Measurements from ENCODE around the gene LRRC8B.
"Not testable (repeated sequence)": the region's sequence is repeated elsewhere in the genome, so short reads cannot be mapped to it uniquely, and the experiment has no call there.

LRRC8B gene

GRCh38 chr1:89609781-89610456, 85.3 kb downstream of the LRRC8B start:
- FAIRE-seq: no peak

DNA sequence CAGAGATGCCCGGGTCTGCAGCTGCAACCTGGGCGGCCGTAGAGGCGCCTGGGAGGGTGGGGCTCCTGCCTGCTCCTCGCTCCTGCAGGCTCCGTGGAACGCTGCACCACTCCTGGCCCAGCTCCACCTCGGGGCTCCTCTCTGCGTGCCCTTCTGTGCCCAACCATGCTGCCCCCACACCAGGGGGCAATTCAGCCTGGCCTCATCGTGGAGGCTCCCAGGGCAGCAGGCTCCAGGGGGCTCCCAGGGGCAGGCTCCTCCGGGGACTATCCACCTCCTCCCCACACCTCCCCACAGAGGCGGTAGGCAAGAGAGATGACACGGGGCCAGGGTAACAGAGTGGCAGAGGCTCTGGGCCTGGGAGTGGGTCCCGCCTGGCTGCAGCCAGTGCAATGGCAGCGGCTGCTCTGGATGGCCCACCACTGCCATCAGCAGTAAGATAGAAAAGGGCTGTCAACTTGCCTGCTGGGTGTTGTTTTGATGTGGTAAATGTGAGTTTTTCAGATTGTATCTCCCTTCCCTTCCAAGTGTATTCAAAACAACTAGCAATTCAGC, 85.9 kb downstream of the LRRC8B start:
- FAIRE-seq: no peak

DNA sequence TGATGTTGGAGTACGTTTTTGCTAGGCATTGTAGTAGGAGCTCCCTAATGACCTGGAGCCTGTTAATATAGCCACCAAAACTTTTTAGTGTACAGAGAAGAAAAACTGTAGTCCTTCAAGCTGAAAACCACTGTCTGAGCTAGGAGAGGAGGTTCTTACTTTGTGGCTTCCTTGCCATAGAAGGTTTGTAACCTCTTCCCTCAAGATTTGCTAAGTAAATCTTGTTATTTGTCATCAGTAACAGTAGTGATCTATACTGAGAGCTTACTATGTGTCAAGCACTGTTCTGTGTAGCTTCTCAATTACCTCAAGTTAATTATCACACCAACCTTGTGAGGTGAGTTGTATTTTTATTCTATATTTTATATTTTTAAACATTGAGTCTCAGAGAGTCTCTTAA, 87.1 kb downstream of the LRRC8B start:
- no peak for FAIRE-seq

GRCh38 chr1:89613928-89614327, 89.3 kb downstream of the LRRC8B start:
- no peak for FAIRE-seq

GRCh38 chr1:89615676-89616598, 91.3 kb downstream of the LRRC8B start:
- no peak for FAIRE-seq

- no peak for FAIRE-seq
Measured at GRCh38 chr1:89616844-89617627, 92.4 kb downstream of the LRRC8B start.

- no peak for FAIRE-seq
Measured at GRCh38 chr1:89620664-89621063, 96.0 kb downstream of the LRRC8B start.

DNA sequence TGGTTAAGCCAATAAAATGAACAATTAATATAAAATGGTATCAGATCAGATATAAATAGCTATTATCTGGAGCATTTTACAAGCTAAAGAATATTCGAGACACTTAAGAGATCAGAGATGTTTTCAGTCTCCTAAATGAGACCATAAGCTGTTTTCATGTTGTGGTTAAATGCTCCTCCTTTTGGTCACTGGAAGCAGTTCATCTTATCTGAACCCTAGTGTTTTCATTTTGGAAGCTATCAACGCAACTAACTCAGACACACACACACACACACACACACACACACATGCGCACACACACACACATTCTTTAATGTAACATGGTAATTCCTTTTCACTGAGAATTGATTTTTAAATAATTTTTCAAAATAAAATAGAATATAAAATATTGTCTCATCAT, 98.3 kb downstream of the LRRC8B start:
- FAIRE-seq: no peak

DNA sequence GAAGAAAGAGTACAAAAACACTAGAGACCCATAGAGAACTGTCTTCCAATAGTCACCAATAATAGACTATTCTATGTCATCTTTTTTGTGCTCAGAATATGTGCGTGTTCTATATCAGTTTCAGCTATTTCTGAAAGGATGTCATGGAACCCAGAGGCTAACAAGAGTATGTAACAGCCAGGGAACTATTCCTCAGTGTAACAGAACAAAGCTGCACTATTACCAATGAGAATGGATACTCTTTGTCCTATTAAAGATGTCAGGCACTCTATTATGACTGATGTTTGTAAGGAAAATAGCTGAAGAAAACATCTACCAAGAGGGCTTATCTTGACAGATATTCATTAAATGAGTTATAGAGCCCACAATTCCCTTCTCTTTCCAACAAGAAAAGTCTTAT, 99.7 kb downstream of the LRRC8B start:
- no peak for FAIRE-seq

DNA sequence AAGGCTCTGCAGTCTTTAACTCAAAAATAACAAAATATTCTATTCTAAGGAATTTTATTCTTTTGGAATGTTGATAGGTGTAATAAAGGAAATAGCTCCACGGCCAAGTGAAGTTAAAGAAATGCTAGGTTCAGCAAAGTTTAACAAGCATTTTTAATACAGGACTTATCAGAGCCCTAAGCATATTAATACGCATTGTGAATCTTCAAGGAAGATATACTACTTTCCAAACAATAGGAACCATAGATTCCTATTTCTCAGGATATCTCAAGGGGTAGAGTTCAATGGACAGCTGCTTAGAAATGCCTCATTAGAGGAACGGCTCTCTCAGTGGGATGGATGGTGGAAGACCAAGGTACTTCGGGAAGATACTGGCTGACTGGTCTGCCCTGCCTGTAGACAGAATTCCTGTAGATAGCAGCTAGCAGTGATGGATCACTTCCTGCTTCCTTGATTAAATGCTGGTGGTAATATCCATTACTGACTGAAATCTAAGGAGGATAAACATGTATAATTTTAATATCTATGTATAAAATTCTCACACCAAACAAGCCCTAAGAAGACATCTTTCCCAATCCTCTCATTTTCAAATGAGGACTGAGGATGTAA, 100.2 kb downstream of the LRRC8B start:
- FAIRE-seq: no peak

GRCh38 chr1:89627596-89627962, 103.0 kb downstream of the LRRC8B start:
- FAIRE-seq: no peak

- FAIRE-seq: no peak
Measured at GRCh38 chr1:89629146-89629545, 104.5 kb downstream of the LRRC8B start.

DNA sequence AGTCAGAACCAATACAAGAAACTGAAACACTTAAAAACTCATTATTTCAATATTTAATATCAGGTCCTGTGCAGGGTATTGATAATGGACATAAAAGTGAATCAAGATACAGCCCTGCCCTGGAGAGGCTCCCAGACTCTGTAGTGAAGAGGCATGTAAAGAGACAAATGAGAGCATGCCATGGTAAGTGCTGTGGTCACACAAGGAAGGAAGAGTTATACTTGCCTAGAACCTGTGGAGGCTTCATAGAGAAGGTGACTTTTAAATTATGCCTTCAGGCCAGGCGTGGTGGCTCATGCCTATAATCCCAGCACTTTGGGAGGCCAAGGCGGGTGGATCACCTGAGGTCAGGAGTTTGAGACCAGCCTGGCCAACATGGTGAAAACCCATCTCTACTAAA, 105.0 kb downstream of the LRRC8B start:
- FAIRE-seq: not testable (repeated sequence)

DNA sequence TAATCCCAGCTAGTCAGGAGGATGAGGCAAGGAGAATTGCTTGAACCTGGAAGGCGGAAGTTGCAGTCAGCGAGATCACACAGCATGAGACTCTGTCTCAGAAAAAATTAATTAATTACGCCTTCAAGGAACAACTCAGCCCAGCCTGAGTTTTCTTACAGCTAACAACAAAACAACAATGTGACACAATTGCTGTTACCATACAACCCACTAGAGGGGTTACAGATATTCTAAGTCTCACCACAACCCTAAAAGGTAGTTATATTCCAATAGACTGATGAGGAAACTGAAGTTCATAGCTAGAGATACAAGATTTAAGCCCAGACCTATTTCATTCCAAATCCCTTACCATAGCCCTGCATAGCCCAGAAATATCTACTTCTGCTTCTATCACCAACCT, 105.4 kb downstream of the LRRC8B start:
- FAIRE-seq: no peak

DNA sequence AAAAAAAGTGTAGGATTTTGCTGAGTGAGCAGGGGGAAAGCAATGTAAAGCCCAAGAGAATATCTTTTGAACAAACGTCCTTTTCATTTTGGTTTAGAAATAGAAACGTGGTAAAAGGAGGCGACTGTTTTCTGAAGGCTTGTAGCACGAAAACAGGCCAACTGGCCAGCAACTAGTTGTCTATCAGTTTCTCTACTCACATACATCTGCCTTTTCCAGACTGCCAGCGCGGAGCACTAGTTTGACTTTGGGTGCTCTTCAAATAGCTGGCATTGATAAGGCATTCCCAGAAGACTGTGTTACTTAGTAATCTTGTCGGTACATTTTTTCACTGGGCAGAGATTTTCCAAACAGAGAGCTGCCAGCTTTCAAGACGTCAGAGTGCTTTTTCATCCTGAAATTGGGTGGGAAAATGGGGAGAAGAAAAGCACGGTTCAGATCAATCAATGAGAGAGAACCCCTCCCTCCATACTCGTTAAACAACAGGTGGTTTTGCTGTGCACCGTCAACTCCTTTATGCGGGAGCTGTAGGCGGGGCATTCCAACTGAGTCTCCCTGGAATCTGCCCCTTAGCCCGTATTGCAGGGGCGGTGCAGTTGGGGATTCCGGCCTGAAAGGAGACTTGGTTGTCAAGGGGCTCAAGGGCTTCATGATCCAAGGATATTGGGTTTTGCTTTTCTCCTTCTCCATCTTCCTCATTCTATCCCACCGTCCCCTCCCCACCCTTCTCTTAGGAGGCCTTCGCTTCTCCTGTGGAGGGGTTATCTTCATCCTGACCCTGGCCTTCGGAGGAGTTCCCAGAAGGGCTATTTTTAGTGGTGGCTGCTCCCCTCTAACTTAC, 107.4 kb downstream of the LRRC8B start:
- no peak for FAIRE-seq

DNA sequence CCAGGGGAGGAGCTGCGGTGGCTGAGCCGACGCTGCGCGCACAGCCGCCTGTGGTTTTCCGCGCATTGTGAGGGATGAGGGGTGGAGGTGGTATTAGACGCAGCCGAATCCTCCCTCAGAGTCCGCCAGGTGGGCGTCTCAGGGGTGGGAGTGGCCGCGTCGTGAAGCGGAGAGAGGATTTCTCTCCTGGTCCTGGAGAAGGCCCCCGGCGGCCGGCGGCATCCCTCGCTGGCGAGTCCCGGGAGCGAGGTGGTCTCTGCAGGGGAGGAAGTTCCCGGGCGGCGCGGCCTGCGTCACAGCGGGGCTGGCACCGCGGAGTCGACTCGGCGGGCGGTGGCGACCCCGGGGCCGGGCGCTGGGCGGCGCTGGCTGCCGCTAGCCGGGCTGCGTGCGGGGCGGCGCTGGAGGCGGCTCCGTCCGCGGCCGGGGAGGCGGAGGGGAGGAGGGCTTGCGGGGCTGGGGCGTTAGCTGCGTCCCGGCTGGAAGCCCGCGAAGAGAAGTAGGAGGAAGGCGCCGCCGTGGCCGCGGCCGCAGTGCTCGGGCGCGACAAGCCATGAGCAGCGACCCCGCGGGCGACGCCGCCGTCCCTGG, 108.1 kb downstream of the LRRC8B start, which contains the start of gene LRRC8C:
Gene LRRC8C (plus strand): TSS at position 464 of the 591 bp plus-strand sequence. CDS start 53,354 bp downstream, outside the sequence.
- FAIRE-seq: no peak

- FAIRE-seq: no peak
Measured at GRCh38 chr1:89633248-89633799, 108.7 kb downstream of the LRRC8B start.

- FAIRE-seq: no peak
Measured at GRCh38 chr1:89633800-89634625, 109.4 kb downstream of the LRRC8B start.

- no peak for FAIRE-seq
Measured at GRCh38 chr1:89635825-89636815, 111.5 kb downstream of the LRRC8B start.

All from TTC549 (cell line).